Calu3 (cell line): ENCODE data around the gene BARHL1. TPM values are rescaled to one million over a fixed set of nuclear protein-coding genes. Genes with fewer than 3 reads are reported as not detected.

Experiments used
- BruUV-seq: library from RNA; stranded (reverse); fragments of 400-500 nt; replicated peaks from 2 replicates; lab custom pipeline; 2021; lab: Mats Ljungman, UMichigan
- CTCF ChIA-PET: fragments of 300-600 bp; sonication (Branson Sonifier 250); formaldehyde crosslinking; loops from one replicate; lab custom pipeline; 2022; ENCODE audit warnings: antibody characterized with exemption; lab: Charles Lee
- DNase-seq: peaks from one replicate; pipeline ENCODE4 v3.0.0; 2022
- H3K27ac Mint-ChIP-seq: one replicate; pipeline ENCODE4 v1.8.0; 2022; ENCODE audit warnings: mixed read lengths; ENCODE audit not compliant: unreplicated experiment
- H3K27me3 Mint-ChIP-seq: one replicate; pipeline ENCODE4 v1.8.0; 2022; ENCODE audit warnings: mixed read lengths; ENCODE audit not compliant: unreplicated experiment
- H3K36me3 Mint-ChIP-seq: one replicate; pipeline ENCODE4 v1.8.0; 2022; ENCODE audit warnings: mild to moderate bottlenecking, moderate library complexity, mixed read lengths; ENCODE audit not compliant: insufficient read depth, unreplicated experiment
- H3K4me1 Mint-ChIP-seq: one replicate; pipeline ENCODE4 v1.8.0; 2022; ENCODE audit warnings: mild to moderate bottlenecking, low read depth, mixed read lengths; ENCODE audit not compliant: unreplicated experiment
- H3K4me3 Mint-ChIP-seq: one replicate; pipeline ENCODE4 v1.8.0; 2022; ENCODE audit warnings: mild to moderate bottlenecking, low read depth, moderate library complexity, mixed read lengths; ENCODE audit not compliant: unreplicated experiment
- H3K9me3 Mint-ChIP-seq: one replicate; pipeline ENCODE4 v1.8.0; 2022; ENCODE audit warnings: low read depth, mixed read lengths; ENCODE audit not compliant: unreplicated experiment
- intact Hi-C: fragments of 100-400 bp; cut with micrococcal nuclease; formaldehyde crosslinking; loops from one replicate; pipeline ENCODE4 v1.10.0; 2022; ENCODE audit not compliant: unreplicated experiment
- total RNA-seq: library from RNA; stranded (reverse); gene quantifications from 2 replicates; pipeline ENCODE4 v1.2.3, GENCODE V29; 2022
- TF ChIP-seq, protein P1 (sequence below): fragments of 200-600 bp; IDR thresholded peaks from one replicate; pipeline ENCODE4 v1.8.0; 2022; ENCODE audit warnings: antibody characterized with exemption; ENCODE audit not compliant: unreplicated experiment

Gene BARHL1
- total RNA-seq, 1 experiment from 2014 or later: not detected

DNA sequence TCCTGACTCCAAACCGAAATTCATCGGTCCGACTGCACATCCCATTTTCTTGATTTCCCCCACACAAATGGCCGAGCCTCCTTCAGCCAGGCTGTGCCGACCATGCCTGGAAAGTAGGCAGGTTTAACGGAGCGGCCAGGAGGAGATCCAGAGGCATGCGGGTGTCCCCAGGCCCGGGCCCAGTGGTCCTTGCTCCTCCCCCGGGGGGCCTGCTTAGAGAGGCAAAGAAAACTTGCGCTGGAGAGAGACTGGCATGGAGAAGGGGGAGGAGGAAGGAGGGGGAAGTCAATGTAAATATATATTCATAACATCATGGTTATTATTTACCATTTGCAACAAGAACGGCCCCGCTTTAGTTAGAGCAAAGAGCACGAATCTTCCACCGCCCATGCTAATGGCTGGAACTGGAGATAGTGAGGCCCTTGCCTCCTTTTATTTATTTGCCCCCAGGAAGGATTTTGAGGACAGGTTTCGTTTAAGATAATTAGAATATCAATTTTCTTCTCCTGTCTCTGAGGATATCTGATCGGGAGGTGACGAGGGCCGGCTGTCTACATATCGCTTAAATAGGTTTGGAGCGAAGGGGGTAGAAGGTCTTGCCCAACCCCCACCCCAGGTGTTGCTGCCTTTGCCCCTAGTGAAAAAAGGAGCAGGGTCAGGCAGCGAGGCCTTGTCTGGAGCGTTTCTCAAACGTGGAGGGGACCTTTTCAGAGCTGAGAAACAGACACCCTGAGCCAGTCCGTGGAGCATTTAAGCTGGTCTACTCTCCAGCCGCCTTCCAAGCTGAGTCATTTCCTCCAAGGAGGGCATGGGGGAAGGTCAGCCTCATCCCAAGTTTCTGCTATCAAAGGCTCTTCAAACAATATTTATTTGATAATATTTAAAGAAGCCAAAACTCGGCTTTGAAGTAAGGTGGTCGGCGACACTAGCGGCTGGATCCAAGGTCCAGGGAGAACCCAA is 2.5 kb downstream of the BARHL1 start:
- TF ChIP-seq, protein P1, sequence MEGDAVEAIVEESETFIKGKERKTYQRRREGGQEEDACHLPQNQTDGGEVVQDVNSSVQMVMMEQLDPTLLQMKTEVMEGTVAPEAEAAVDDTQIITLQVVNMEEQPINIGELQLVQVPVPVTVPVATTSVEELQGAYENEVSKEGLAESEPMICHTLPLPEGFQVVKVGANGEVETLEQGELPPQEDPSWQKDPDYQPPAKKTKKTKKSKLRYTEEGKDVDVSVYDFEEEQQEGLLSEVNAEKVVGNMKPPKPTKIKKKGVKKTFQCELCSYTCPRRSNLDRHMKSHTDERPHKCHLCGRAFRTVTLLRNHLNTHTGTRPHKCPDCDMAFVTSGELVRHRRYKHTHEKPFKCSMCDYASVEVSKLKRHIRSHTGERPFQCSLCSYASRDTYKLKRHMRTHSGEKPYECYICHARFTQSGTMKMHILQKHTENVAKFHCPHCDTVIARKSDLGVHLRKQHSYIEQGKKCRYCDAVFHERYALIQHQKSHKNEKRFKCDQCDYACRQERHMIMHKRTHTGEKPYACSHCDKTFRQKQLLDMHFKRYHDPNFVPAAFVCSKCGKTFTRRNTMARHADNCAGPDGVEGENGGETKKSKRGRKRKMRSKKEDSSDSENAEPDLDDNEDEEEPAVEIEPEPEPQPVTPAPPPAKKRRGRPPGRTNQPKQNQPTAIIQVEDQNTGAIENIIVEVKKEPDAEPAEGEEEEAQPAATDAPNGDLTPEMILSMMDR: no peak
- Mint-ChIP-seq H3K9me3 (no peaks in the 10 kb centered on the region), H3K36me3 (no peaks in the 10 kb centered on the region), H3K27ac (no peak overlapping the region), H3K27me3 (peaks cover 63% of the 10 kb centered on the region), H3K4me1 (no peaks in the 10 kb centered on the region), H3K4me3 (no peak overlapping the region)
- intact Hi-C loops: no loop called here
- no peak for DNase-seq
- CTCF ChIA-PET: no interaction called here
- BruUV-seq: no TSS peak

DNA sequence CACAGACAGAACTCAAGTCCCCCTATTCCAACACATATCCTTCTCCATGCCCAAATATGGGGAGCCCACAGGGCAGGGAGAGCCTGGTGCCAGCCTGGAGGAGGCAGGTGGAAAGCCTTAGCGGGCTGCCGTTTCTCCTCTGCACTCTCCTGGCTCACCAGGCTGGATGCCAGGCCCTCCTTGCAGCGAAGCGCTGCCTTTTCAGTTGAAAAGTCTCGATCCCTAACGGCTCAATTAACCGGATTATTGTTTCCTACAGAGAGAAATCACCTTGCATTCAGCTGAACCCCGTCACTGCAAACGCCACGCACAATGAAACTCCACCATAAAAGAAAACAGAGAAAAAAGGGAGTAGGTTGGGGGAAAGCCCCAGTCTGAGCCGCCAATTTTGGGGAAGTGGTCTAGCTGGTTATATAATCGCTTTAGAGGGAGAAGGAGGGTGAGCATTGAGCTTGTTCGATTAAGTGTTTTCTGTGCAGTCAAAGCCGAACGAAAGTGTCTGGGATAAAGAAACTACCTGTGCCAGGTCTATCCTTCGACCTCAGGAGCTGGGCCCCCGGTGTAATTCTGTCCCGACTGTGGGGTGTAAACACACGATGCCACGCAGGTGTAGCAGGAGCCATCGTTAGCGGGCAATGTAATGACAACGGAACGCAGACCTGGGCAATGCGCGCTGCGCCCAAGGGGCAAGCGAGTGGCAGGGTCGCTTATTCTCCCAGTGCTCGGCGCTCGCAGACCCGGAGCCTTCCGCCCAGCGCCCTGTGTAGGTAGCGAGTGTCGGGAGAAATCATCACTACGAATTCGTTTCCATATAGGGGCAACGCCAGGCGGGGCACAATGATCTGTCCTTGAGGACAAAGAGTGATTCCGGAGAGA is 3.8 kb downstream of the BARHL1 start:
- Mint-ChIP-seq H3K4me3 (no peak overlapping the region), H3K27ac (no peak overlapping the region), H3K9me3 (no peaks in the 10 kb centered on the region), H3K27me3 (peaks cover 70% of the 10 kb centered on the region), H3K4me1 (no peaks in the 10 kb centered on the region), H3K36me3 (no peaks in the 10 kb centered on the region)
- BruUV-seq: no TSS peak
- DNase-seq: no peak
- intact Hi-C loops: no loop called here
- CTCF ChIA-PET: no interaction called here
- TF ChIP-seq, protein P1: no peak

DNA sequence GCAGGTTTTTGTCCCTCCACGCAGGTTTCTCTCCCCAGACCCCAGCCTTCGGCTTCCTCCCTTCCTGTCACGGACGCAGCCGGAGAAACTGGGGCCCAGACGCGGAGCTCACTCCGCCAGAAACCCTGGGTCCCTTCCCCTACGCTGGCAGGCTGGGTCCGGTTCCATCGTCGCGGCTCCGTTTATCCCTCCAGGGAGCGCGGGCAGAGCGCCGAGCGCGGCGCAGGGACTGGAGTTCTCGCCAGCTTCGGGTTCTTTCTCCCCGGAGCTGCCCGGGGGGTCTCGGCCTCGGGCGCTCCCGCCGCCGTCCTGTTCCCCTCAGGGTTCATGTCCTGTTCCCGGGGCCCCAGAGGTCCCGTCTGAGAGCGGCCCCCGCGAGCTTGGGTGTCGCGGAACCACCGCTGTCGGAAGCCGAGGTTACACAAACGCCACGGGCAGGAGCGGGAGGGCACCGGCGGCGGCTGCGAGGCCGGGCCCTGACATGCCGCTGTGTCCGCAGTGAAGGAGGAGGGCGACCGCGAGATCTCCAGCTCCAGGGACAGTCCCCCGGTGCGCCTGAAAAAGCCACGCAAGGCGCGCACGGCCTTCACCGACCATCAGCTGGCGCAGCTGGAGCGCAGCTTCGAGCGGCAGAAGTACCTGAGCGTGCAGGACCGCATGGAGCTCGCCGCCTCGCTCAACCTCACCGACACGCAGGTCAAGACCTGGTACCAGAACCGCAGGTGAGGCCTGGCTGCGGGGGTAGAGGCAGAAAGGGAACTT is 4.6 kb downstream of the BARHL1 start:
- Mint-ChIP-seq H3K4me3 (no peak overlapping the region), H3K27ac (no peak overlapping the region), H3K4me1 (no peaks in the 10 kb centered on the region), H3K36me3 (no peaks in the 10 kb centered on the region), H3K9me3 (no peaks in the 10 kb centered on the region), H3K27me3 (peaks cover 62% of the 10 kb centered on the region)
- intact Hi-C loops: no loop called here
- CTCF ChIA-PET: no interaction called here
- DNase-seq: no peak
- no TSS peak for BruUV-seq
- TF ChIP-seq, protein P1: no peak

- H3K27ac Mint-ChIP-seq: no peak overlapping the region
- H3K27me3 Mint-ChIP-seq: peaks cover 57% of the 10 kb centered on the region
- H3K9me3 Mint-ChIP-seq: no peaks in the 10 kb centered on the region
- DNase-seq: no peak
- intact Hi-C loops: no loop called here
- H3K36me3 Mint-ChIP-seq: no peaks in the 10 kb centered on the region
- CTCF ChIA-PET: no interaction called here
- TF ChIP-seq, protein P1: no peak
- no TSS peak for BruUV-seq
- no peak overlapping the region for H3K4me3 Mint-ChIP-seq
- H3K4me1 Mint-ChIP-seq: no peaks in the 10 kb centered on the region
Measured at GRCh38 chr9:132587592-132587955, 5.2 kb downstream of the BARHL1 start.
